Ovary (tissue), 9 donors: ENCODE measurements around the gene VSIG10. TPM values are rescaled to one million over a fixed set of nuclear protein-coding genes. Genes with fewer than 3 reads are reported as not detected.
A peak's percentile ranks its signal among the peaks of the same experiment; 100 is the strongest.
"Not testable (repeated sequence)": the region's sequence is repeated elsewhere in the genome, so short reads cannot be mapped to it uniquely, and the experiment has no call there.

Source experiments
- DNase-seq, 5 donors: peaks; one replicate each; pipeline ENCODE4 v3.0.0-alpha.2; 2019 to 2020
- H3K27ac ChIP-seq, 2 donors: fragments of 200-600 bp; one replicate each; pipeline versions ENCODE4 v1.5.1 to v1.8.0; 2019 to 2022
- H3K27me3 ChIP-seq: fragments of 200-600 bp; one replicate; pipeline ENCODE4 v1.8.0; 2022
- H3K36me3 ChIP-seq: fragments of 200-600 bp; sonication (generic); one replicate; pipeline ENCODE4 v1.5.1; 2019
- H3K4me1 ChIP-seq: one replicate; pipeline ENCODE4 v1.8.1; 2013; ENCODE audit warnings: mild to moderate bottlenecking, moderate library complexity; ENCODE audit not compliant: insufficient read depth
- H3K4me3 ChIP-seq: fragments of 200-600 bp; sonication (generic); one replicate; pipeline ENCODE4 v1.5.1; 2017
- H3K9me3 ChIP-seq, 2 donors: fragments of 200-600 bp in 1 of 2; sonication (generic) in 1 of 2; one replicate each; pipeline versions ENCODE4 v1.5.1 to v1.8.1; 2013 to 2019; ENCODE audit warnings: mild to moderate bottlenecking in 1 of 2, moderate library complexity in 1 of 2
- EP300 ChIP-seq: sonication (generic); formaldehyde crosslinking; IDR thresholded peaks from one replicate; pipeline ENCODE4 v1.6.1; 2017; ENCODE audit warnings: antibody characterized with exemption
- POLR2A ChIP-seq: fragments of 450-650 bp; IDR thresholded peaks from one replicate; pipeline ENCODE4 v1.6.1; 2017; ENCODE audit warnings: antibody characterized with exemption, mild to moderate bottlenecking, moderate library complexity
- WGBS, 3 donors: extraction: QIAGEN DNeasy Blood & Tissue Kit in 1 of 3; methylation state at CpG; one replicate each; pipeline versions ENCODE4 v1.1.5 to v1.1.7; 2013 to 2017; 5-methylcytosine and 5-hydroxymethylcytosine counted together
- intact Hi-C, 4 donors: fragments of 100-400 bp; cut with DNase I; formaldehyde crosslinking; loops; one replicate each; pipeline versions ENCODE4 v1.11.0 to v1.15.1; 2022 to 2023
- polyA plus RNA-seq, 2 donors: library from polyadenylated mRNA; stranded (reverse); fragments of 200-250 nt in 1 of 2; fragments of 350-450 nt in 1 of 2; fragmentation: Illumina TruSeq in 1 of 2; extraction: RNeasy Lipid Tissue Mini Kit (QIAGEN cat#74804) in 1 of 2; gene quantifications; one replicate each; pipeline ENCODE4 v1.2.3, GENCODE V29; 2013 to 2014
- total RNA-seq, 7 donors: library from RNA; depleted of rRNA in 2 of 7; stranded (reverse); fragments of >200 nt in 2 of 7; fragmentation: NEBNext Ultra II Directional in 3 of 7; extraction: Animal tissue kit (Norgen Biotek cat#: 25700) in 3 of 7; gene quantifications; one replicate each; pipeline versions ENCODE4 v1.1.0 to v1.2.4, GENCODE V29; 2016 to 2023
- TF ChIP-seq, protein P1 (sequence below), 3 donors: fragments of 450-650 bp in 2 of 3; fragments of 200-600 bp in 1 of 3; IDR thresholded peaks; one replicate each; pipeline versions ENCODE4 v1.5.1 to v1.8.0; 2016 to 2022; ENCODE audit warnings: antibody characterized with exemption in 3 of 3, mild to moderate bottlenecking in 1 of 3
- donor health status: DM: no; HTN: no; CAD: no; lungs with moderate emphysema.
- donor health status: DM: no; HTN: no; CAD: no.
- donor health status: Bipolar disorder and iron deficiency.
- donor health status: DM: yes; HTN: yes; CAD: no.
- donor health status: DM: no; HTN: no; CAD: no.
- donor health status: DM: yes; HTN: yes; CAD: no.

The VSIG10 gene
- total and polyA plus RNA-seq, 9 donors: 22.2 to 33.6 (median 27.8) TPM

DNA sequence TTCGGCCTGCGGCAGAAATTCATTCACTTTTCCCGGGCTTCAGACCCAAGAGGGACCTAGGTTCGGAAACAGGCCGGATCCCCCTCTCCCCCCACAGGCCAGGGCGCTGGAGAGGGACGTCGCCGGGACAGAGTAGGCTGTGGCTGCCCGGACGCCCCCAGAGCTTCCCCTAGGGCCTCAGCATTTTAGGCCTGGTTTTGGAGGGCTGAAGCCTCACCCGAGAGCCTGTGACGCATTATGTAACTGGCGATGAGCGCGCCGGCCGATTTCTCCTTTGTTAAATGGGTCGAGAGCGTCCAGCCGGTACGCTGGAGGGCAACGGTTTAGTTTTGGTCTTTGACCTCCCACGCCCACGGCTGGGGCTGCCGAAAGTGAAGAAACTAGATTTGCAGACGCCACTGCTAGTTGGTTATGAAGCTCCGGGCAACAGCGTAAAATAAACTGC is 32.8 kb upstream of the VSIG10 start:
- intact Hi-C loops: loop anchor here in 1 of 4 donors (10.0 kb wide), 1 partner anchor 72 kb away; the partner anchor contains the start of gene WSB2
- Histone ChIP-seq H3K4me1 (peaks cover 14% of the 10 kb centered on the region), H3K4me3 (peak overlapping the region; percentile 78), H3K27me3 (no peaks in the 10 kb centered on the region), H3K27ac (peak overlapping the region; percentile 83 to 92), H3K9me3 (no peaks in the 10 kb centered on the region), H3K36me3 (no peaks in the 10 kb centered on the region)
- peak; percentile 38 to 69 (median 58) for DNase-seq
- TF ChIP-seq EP300: no peak
- TF ChIP-seq, protein P1, sequence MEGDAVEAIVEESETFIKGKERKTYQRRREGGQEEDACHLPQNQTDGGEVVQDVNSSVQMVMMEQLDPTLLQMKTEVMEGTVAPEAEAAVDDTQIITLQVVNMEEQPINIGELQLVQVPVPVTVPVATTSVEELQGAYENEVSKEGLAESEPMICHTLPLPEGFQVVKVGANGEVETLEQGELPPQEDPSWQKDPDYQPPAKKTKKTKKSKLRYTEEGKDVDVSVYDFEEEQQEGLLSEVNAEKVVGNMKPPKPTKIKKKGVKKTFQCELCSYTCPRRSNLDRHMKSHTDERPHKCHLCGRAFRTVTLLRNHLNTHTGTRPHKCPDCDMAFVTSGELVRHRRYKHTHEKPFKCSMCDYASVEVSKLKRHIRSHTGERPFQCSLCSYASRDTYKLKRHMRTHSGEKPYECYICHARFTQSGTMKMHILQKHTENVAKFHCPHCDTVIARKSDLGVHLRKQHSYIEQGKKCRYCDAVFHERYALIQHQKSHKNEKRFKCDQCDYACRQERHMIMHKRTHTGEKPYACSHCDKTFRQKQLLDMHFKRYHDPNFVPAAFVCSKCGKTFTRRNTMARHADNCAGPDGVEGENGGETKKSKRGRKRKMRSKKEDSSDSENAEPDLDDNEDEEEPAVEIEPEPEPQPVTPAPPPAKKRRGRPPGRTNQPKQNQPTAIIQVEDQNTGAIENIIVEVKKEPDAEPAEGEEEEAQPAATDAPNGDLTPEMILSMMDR (IDR thresholded peaks at IDR 0.05): no peak
- TF ChIP-seq POLR2A: no peak
- 0% methylated on average over 25 to 29 of the region's 29 CpGs for WGBS, 3 donors

DNA sequence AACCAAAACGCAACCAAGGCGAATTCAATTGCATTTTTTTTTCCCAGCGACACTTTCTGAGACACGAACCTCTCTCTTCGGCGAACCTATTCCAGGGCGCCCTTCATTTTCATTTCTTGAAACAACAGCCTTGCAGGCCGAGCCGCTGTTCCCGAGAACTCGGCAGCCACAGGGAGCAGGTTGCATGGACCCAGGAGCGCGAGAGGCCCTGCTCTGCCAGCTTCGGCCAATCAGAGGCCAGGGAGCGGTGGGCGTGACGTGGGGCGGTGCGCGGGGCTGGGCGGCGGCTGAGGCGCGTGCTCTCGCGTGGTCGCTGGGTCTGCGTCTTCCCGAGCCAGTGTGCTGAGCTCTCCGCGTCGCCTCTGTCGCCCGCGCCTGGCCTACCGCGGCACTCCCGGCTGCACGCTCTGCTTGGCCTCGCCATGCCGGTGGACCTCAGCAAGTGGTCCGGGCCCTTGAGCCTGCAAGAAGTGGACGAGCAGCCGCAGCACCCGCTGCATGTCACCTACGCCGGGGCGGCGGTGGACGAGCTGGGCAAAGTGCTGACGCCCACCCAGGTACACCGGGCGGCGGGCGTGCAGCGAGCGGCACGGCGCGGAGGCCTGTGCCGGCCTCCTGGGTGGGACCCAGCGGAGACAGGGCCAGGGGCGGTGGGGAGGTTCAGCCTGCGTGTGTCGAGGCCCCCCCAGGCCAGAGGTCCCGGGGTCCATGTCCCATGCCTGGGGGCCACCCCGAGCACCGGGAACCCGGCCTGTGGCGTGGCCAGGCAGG is 32.2 kb upstream of the VSIG10 start, which contains the start of gene PEBP1:
Gene PEBP1 (plus strand): TSS at position 337 of the 771 bp plus-strand sequence. CDS start 86 bp downstream, at position 423.
- TF ChIP-seq, protein P1 (IDR thresholded peaks at IDR 0.05): no peak
- no peak for TF ChIP-seq EP300
- TF ChIP-seq POLR2A: peak; percentile 81
- no peaks in the 10 kb centered on the region for H3K27me3 ChIP-seq
- intact Hi-C loops: loop anchor here in 1 of 4 donors (10.0 kb wide), 1 partner anchor 71 kb away; the partner anchor contains the start of gene WSB2
- peak; percentile 92 to 96 (median 94) for DNase-seq
- H3K4me3 ChIP-seq: peak within 1 kb of the TSS; percentile 78
- no peaks in the 10 kb centered on the region for H3K9me3 ChIP-seq
- no peaks in the 10 kb centered on the region for H3K36me3 ChIP-seq
- WGBS, 3 donors: 0% methylated on average over 40 to 70 of the region's 70 CpGs
- peaks cover 14% of the 10 kb centered on the region for H3K4me1 ChIP-seq
- peak within 1 kb of the TSS; percentile 83 to 92 for H3K27ac ChIP-seq

DNA sequence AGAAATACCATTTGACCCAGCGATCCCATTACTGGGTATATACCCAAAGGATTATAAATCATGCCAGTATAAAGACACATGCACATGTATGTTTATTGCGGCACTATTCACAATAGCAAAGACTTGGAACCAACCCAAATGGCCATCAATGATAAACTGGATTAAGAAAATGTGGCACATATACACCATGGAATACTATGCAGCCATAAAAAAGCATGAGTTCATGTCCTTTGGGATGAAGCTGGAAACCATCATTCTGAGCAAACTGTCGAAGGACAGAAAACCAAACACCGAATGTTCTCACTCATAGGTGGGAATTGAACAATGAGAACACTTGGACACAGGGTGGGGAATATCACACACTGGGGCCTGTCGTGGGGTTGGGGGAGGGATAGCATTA is 25.6 kb upstream of the VSIG10 start:
- H3K4me1 ChIP-seq, H3K27ac ChIP-seq, H3K27me3 ChIP-seq, H3K36me3 ChIP-seq, H3K9me3 ChIP-seq, intact Hi-C loops, H3K4me3 ChIP-seq, DNase-seq: not testable (repeated sequence)
- 92 to 95% (median 94%) methylated on average over 5 of the region's 5 CpGs for WGBS, 3 donors

DNA sequence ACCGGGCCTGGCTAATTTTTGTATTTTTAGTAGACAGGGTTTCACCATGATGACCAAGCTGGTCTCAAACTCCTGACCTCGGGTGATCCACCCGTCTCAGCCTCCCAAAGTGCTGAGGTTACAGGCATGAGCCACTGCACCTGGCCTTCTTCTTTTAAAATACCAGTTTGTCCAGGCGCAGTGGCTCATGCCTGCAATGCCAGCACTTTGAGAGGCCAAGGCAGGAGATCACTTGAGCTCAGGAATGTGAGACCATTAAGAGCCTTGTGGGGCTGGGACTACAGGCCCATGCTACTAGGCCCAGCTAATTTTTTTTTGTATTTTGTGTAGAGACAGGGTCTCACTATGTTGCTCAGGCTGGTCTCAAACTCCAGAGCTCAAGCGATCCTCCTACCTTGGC is 24.1 kb upstream of the VSIG10 start:
- TF ChIP-seq, protein P1 (IDR thresholded peaks at IDR 0.05): no peak
- TF ChIP-seq EP300: no peak
- no peak for TF ChIP-seq POLR2A
- Histone ChIP-seq H3K27me3 (no peaks in the 10 kb centered on the region), H3K27ac (no peak overlapping the region), H3K9me3 (no peaks in the 10 kb centered on the region), H3K36me3 (no peaks in the 10 kb centered on the region), H3K4me3 (no peak overlapping the region), H3K4me1 (peaks cover 7% of the 10 kb centered on the region)
- WGBS, 3 donors: 96 to 99% (median 97%) methylated on average over 5 of the region's 5 CpGs
- no peak for DNase-seq
- intact Hi-C loops: no loop called here
